ENCODE results near the gene TTN.

The TTN gene

DNA sequence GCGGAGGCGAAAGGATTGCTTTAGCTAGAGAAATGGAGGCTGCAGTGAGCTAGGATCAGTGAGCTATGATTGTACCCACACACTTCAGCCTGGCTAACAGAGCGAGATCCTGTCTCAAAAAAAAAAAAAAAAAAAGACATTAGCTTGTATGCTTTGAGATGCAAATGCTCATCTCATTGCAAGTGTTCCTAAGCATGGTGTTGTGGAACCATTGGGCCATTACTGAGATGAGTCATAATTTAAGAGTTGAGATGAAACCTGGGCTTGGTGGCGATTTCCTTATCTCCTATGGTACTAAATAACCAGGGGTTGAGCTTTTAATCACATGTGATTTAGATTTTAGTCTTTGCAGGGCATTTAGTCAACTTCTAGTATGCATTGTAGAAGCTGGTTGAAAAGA, 324.8 kb downstream of the TTN start:
- no peak for TF ChIP-seq CTCF (conservative IDR thresholded peaks at IDR 0.05; ENCODE audit: control insufficient read depth, insufficient read depth, low read depth, low read length)
- no peak overlapping the region for H3K4me3 ChIP-seq (ENCODE audit: control insufficient read depth, low read depth, low read length)
- DNase-seq (ENCODE audit: low read depth): peak; percentile 15

GRCh38 chr2:178480227-178481181, 326.7 kb downstream of the TTN start, which contains the start of gene PLEKHA3:
PLEKHA3 (plus strand) TSS chr2:178480457; CDS start chr2:178480870, 413 bp downstream.
- peak; percentile 96 for DNase-seq (ENCODE audit: low read depth)
- TF ChIP-seq CTCF (conservative IDR thresholded peaks at IDR 0.05; ENCODE audit: control insufficient read depth, insufficient read depth, low read depth, low read length): no peak
- peak within 1 kb of the TSS; percentile 78 for H3K4me3 ChIP-seq (ENCODE audit: control insufficient read depth, low read depth, low read length)

- DNase-seq (ENCODE audit: low read depth): no peak
- no peak for TF ChIP-seq CTCF (conservative IDR thresholded peaks at IDR 0.05; ENCODE audit: control insufficient read depth, insufficient read depth, low read depth, low read length)
- peak overlapping the region; percentile 44 for H3K4me3 ChIP-seq (ENCODE audit: control insufficient read depth, low read depth, low read length)
These were observed 327.4 kb downstream of the TTN start for GRCh38 chr2:178479758-178480226.

- H3K4me3 ChIP-seq (ENCODE audit: control insufficient read depth, low read depth, low read length): no peak overlapping the region
- no peak for TF ChIP-seq CTCF (conservative IDR thresholded peaks at IDR 0.05; ENCODE audit: control insufficient read depth, insufficient read depth, low read depth, low read length)
- DNase-seq (ENCODE audit: low read depth): no peak
These were observed 328.0 kb downstream of the TTN start for GRCh38 chr2:178479275-178479616.

- DNase-seq (ENCODE audit: low read depth): peak; percentile 75
- TF ChIP-seq CTCF (conservative IDR thresholded peaks at IDR 0.05; ENCODE audit: control insufficient read depth, insufficient read depth, low read depth, low read length): peak; percentile 67
- H3K4me3 ChIP-seq (ENCODE audit: control insufficient read depth, low read depth, low read length): peak within 1 kb of the TSS; percentile 99
These were observed 328.6 kb downstream of the TTN start, which contains the start of gene FKBP7 for GRCh38 chr2:178478439-178479274. FKBP7 (minus strand) TSS chr2:178478600; CDS start chr2:178478499, 101 bp downstream.

- H3K4me3 ChIP-seq (ENCODE audit: control insufficient read depth, low read depth, low read length): peak overlapping the region; percentile 99
- DNase-seq (ENCODE audit: low read depth): peak; percentile 25
- TF ChIP-seq CTCF (conservative IDR thresholded peaks at IDR 0.05; ENCODE audit: control insufficient read depth, insufficient read depth, low read depth, low read length): no peak
These were observed 329.1 kb downstream of the TTN start for GRCh38 chr2:178478130-178478438.

Measured in fibroblast of mammary gland (primary cell).